ENCODE results near the gene TDRD3. TPM values are rescaled to one million over a fixed set of nuclear protein-coding genes. Genes with fewer than 3 reads are reported as not detected.

The TDRD3 gene
- total RNA-seq, 1 donor from 2014 or later: 46.6 TPM

GRCh38 chr13:60584976-60585375, 188.0 kb downstream of the TDRD3 start:
- no peak for DNase-seq
- no peaks in the 10 kb centered on the region for H3K36me3 ChIP-seq

GRCh38 chr13:60590800-60591747, 194.1 kb downstream of the TDRD3 start:
- peaks cover 9% of the 10 kb centered on the region for H3K9me3 ChIP-seq (replicated peaks)
- H3K27ac ChIP-seq (replicated peaks): no peak overlapping the region
- no peak for TF ChIP-seq CTCF (IDR thresholded peaks at IDR 0.05; ENCODE audit: borderline replicate concordance)
- no peak for DNase-seq
- no peak overlapping the region for H3K4me3 ChIP-seq
- no peaks in the 10 kb centered on the region for H3K4me1 ChIP-seq
- H3K27me3 ChIP-seq (ENCODE audit: low read depth): no peaks in the 10 kb centered on the region
- intact Hi-C loops (cut with micrococcal nuclease): no loop called here
- H3K36me3 ChIP-seq: no peaks in the 10 kb centered on the region

More at GRCh38 chr13:60584976-60585375, 188.0 kb downstream of the TDRD3 start:
- Histone ChIP-seq H3K4me3 (no peak overlapping the region), H3K27me3 (ENCODE audit: low read depth) (no peaks in the 10 kb centered on the region), H3K27ac (replicated peaks) (no peak overlapping the region), H3K4me1 (no peaks in the 10 kb centered on the region), H3K9me3 (replicated peaks) (peaks cover 17% of the 10 kb centered on the region)
- no peak for TF ChIP-seq CTCF (IDR thresholded peaks at IDR 0.05; ENCODE audit: borderline replicate concordance)
- intact Hi-C loops (cut with micrococcal nuclease): no loop called here

GRCh38 chr13:60603049-60603448, 206.0 kb downstream of the TDRD3 start:
- intact Hi-C loops (cut with micrococcal nuclease): no loop called here
- no peaks in the 10 kb centered on the region for H3K36me3 ChIP-seq

GRCh38 chr13:60604058-60604457, 207.0 kb downstream of the TDRD3 start:
- H3K36me3 ChIP-seq: no peaks in the 10 kb centered on the region
- no peak overlapping the region for H3K4me3 ChIP-seq
- no peak overlapping the region for H3K27ac ChIP-seq (replicated peaks)
- intact Hi-C loops (cut with micrococcal nuclease): no loop called here
- no peaks in the 10 kb centered on the region for H3K9me3 ChIP-seq (replicated peaks)
- DNase-seq: no peak
- H3K27me3 ChIP-seq (ENCODE audit: low read depth): no peaks in the 10 kb centered on the region
- no peaks in the 10 kb centered on the region for H3K4me1 ChIP-seq
- no peak for TF ChIP-seq CTCF (IDR thresholded peaks at IDR 0.05; ENCODE audit: borderline replicate concordance)

More at GRCh38 chr13:60603049-60603448, 206.0 kb downstream of the TDRD3 start:
- no peaks in the 10 kb centered on the region for H3K4me1 ChIP-seq
- no peak for TF ChIP-seq CTCF (IDR thresholded peaks at IDR 0.05; ENCODE audit: borderline replicate concordance)
- H3K9me3 ChIP-seq (replicated peaks): no peaks in the 10 kb centered on the region
- H3K27ac ChIP-seq (replicated peaks): no peak overlapping the region
- DNase-seq: no peak
- H3K4me3 ChIP-seq: no peak overlapping the region
- H3K27me3 ChIP-seq (ENCODE audit: low read depth): no peaks in the 10 kb centered on the region

- H3K36me3 ChIP-seq: no peaks in the 10 kb centered on the region
These were observed 211.9 kb downstream of the TDRD3 start for GRCh38 chr13:60608954-60609353.

More at GRCh38 chr13:60608954-60609353, 211.9 kb downstream of the TDRD3 start:
- no peak overlapping the region for H3K4me3 ChIP-seq
- H3K9me3 ChIP-seq (replicated peaks): no peaks in the 10 kb centered on the region
- TF ChIP-seq CTCF (IDR thresholded peaks at IDR 0.05; ENCODE audit: borderline replicate concordance): no peak
- intact Hi-C loops (cut with micrococcal nuclease): no loop called here
- no peaks in the 10 kb centered on the region for H3K4me1 ChIP-seq
- no peak overlapping the region for H3K27ac ChIP-seq (replicated peaks)
- no peaks in the 10 kb centered on the region for H3K27me3 ChIP-seq (ENCODE audit: low read depth)
- no peak for DNase-seq
